ENCODE measurements around the gene ATP9B.

Gene ATP9B

GRCh38 chr18:79335833-79336360 lies 266.7 kb downstream of the ATP9B start:
- no peak for DNase-seq

DNA sequence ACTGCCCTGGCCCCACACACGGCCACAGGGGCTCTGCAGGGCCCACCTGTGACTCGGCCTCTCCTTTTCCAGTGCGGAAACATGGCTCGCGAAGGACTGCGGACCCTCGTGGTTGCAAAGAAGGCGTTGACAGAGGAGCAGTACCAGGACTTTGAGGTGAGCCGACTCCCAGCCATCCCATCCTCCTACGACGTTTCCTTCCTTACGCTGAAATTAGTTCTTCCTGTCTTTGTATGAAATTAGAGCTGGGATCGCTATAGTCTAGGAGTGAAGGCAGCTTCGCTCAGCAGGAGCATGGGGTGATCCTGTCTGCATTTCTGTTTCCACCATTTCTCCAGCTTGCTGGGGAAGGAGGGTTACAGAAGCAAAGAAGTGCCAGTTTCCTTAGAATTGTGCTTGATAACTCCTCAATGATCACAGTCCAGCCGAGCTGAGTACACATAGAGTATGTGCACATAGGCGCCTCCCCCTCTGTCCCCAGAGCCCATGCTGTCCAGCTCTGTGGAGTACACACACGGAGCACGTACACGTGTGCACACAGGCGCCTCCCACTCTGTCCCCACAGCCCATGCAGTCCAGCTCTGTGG lies 267.5 kb downstream of the ATP9B start:
- no peak for DNase-seq

GRCh38 chr18:79337184-79337583 lies 268.0 kb downstream of the ATP9B start:
- no peak for DNase-seq

- no peak for DNase-seq
These were observed 268.4 kb downstream of the ATP9B start for GRCh38 chr18:79337620-79338019.

DNA sequence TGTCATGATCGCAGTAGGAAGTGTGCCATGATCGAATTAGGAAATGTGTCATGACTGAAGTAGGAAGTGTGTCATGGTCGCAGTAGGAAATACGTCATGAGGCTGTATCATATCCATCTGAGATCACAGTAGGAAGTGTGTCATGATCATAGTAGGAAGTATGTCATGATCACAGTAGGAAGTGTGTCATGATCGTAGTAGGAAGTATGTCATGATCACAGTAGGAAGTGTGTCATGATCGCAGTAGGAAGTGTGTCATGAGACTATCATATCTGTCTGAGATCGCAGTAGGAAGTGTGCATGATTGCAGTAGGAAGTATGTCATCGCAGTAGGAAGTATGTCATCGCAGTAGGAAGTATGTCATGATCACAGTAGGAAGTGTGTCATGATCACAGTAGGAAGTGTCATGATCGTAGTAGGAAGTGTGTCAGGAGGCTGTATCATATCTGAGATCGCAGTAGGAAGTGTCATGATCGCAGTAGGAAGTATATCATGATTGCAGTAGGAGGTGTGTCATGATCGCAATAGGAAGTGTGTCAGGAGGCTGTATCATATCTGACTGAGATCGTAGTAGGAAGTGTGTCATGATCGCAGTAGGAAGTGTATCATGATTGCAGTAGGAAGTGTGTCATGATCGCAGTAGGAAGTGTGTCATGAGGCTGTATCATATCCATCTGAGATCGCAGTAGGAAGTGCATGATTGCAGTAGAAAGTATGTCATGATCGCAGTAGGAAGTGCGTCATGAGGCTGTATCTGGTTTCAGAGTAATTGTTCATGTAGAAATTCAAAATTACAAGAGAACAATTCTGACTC lies 270.1 kb downstream of the ATP9B start:
- DNase-seq = no peak

DNA sequence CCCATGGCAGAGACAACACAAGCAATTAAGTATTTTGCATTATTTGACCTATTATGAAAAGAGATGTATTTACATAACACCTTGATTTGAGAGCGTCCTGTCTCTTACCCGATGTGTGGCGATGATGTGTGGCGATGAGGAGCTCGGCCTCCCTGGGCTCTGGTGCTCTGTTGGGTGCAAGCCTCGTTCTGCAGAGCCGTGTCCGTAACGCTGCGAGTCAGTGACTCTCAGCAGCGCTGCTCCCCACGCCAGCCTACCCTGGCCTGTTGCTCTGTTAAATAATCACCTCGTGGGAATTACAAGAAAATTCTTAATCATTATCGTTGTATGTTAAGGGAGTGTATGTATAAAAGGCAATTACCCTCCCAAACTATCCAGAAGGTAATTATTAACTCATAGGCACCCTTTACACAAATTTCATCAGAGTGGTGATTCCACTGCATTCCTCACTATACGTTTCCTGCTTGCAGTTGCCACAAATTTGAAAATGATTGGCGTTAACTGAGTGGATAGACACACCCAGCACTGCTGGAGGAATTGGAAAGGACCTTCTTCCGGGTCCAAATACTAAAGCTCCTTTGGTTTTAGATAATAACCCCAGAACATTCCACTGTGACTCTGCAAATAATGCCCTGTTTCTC lies 274.5 kb downstream of the ATP9B start:
- DNase-seq = no peak

- no peak for DNase-seq
These were observed 275.0 kb downstream of the ATP9B start for GRCh38 chr18:79344208-79344581.

GRCh38 chr18:79345366-79345765 lies 276.2 kb downstream of the ATP9B start:
- no peak for DNase-seq

- no peak for DNase-seq
These were observed 276.8 kb downstream of the ATP9B start for GRCh38 chr18:79345981-79346380.

- no peak for DNase-seq
These were observed 278.9 kb downstream of the ATP9B start for GRCh38 chr18:79348066-79348465.

GRCh38 chr18:79352432-79352831 lies 283.2 kb downstream of the ATP9B start:
- no peak for DNase-seq

GRCh38 chr18:79353267-79353666 lies 284.1 kb downstream of the ATP9B start:
- no peak for DNase-seq

DNA sequence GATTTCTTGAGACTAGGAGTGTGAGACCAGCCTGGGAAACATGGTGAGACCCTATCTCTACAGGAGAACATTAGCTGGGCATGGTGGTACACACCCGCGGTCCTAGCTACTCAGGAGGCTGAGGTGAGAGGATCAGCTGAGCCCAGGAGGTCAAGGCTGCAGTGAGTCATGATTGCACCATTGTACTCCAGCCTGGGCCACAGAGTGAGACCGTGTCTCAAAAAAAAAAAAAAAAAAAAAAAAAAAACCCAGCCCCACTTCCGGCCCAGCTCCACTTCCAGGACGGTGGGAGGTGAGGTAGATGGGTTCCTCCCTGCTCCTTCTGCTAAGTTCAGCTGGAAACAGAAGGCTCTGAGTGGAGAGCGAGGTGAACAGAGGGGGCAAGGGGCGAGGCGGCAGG lies 285.2 kb downstream of the ATP9B start:
- DNase-seq = no peak

DNA sequence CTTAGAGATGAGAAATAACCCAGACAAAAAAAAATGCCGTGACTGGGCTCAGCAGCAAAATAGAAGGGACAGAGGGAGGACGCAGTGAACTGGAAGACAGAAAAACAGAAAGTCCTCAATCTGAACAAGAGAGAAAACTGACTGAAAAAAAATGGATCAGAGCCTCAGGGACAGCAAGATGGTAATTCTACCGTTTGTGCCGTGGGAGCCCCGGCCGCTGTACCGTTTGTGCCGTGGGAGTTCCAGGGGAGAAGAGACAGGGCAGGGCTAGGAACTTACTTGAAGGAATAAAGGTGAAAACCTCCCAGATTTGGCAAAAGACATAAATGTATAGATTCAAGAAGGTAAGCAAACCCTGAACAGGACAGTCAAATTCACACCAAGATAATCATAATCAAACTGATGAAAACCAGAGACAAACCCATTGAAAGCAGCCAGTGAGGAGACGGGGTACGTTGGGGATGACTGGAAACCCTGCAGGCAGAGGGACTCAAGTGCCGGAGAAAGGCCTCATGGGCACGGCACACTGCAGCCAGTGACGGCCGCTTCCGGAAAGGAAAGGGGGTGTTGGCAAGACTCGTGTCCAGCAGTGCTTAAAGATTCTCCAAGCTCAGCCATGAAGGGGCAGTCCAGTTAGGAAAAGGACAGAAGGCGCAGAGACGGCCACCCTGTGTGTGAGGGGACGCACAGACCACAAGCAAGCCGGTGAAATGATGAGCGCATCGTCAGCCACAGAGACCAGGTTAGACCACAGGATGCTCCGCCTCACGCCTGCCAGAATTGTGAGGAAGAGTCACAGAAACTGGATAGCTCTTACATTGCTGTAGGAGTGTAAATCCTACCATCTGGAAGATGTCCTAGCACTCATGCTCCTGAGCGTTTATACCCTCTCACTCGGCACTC lies 286.5 kb downstream of the ATP9B start:
- DNase-seq = no peak

- DNase-seq = no peak
These were observed 287.2 kb downstream of the ATP9B start for GRCh38 chr18:79356435-79356834.

DNA sequence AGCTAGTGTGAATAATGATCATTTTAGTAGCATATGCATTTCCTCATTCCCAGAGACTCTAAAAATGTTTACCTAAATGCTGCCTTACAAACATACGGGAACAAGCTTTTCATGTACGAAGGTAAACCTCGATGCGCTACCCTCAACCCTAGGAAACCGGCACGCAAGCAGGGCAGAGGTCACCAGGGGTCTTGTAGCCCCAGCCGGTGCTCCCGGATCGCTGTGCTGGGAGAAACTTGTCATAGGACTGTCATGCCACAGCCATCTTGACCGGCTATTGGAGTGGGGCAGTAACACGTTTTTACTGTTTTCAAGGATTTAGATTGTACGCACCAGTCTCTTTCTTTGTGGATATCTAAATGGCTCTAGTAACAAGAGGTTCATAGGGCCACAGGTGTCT lies 291.7 kb downstream of the ATP9B start:
- no peak for DNase-seq

GRCh38 chr18:79361766-79362522 lies 292.8 kb downstream of the ATP9B start:
- DNase-seq = no peak

DNA sequence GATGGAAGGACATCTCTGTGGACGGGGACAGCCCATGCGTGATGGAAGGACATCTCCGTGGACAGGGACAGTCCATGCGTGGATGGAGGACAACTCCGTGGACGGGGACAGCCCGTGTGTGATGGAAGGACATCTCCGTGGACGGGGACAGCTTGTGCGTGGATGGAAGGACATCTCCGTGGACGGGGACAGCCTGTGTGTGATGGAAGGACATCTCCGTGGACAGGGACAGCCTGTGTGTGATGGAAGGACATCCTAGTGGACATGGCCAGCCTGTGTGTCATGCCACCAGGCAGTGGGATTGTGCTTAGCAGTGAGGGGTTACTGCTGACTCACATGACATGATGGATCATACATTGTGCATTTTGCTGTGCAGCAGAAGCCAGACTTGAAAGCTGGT lies 296.5 kb downstream of the ATP9B start:
- no peak for DNase-seq

- peak; percentile 24 for DNase-seq
These were observed 297.2 kb downstream of the ATP9B start for GRCh38 chr18:79366177-79367094.

- no peak for DNase-seq
These were observed 298.3 kb downstream of the ATP9B start for GRCh38 chr18:79367480-79367879.

- peak; percentile 13 for DNase-seq
These were observed 298.8 kb downstream of the ATP9B start for GRCh38 chr18:79367989-79368388.

Measured in DMS79 (cell line).